Measurements from ENCODE around the gene TBX1.
A peak's percentile ranks its signal among the peaks of the same experiment; 100 is the strongest.

Gene TBX1

GRCh38 chr22:19803736-19804267, 43.2 kb downstream of the TBX1 start:
- no peak for TF ChIP-seq CTCF (IDR thresholded peaks at IDR 0.05)
- H3K27ac ChIP-seq = no peak overlapping the region

GRCh38 chr22:19805821-19806212, 45.2 kb downstream of the TBX1 start:
- H3K27ac ChIP-seq = peak overlapping the region; percentile 27
- TF ChIP-seq CTCF (IDR thresholded peaks at IDR 0.05) = no peak
- no peak for TF ChIP-seq ZFX (IDR thresholded peaks at IDR 0.05; ENCODE audit: borderline replicate concordance)

- no peak for TF ChIP-seq CTCF (IDR thresholded peaks at IDR 0.05)
- TF ChIP-seq ZFX (IDR thresholded peaks at IDR 0.05; ENCODE audit: borderline replicate concordance) = no peak
- peak overlapping the region; percentile 27 for H3K27ac ChIP-seq
Measured at GRCh38 chr22:19806213-19807160, 45.9 kb downstream of the TBX1 start.

- TF ChIP-seq CTCF (IDR thresholded peaks at IDR 0.05) (no peak), ZFX (IDR thresholded peaks at IDR 0.05; ENCODE audit: borderline replicate concordance) (no peak)
Measured at GRCh38 chr22:19807161-19807913, 46.8 kb downstream of the TBX1 start.

GRCh38 chr22:19807914-19808872, 47.6 kb downstream of the TBX1 start:
- TF ChIP-seq CTCF (IDR thresholded peaks at IDR 0.05) (no peak), ZFX (IDR thresholded peaks at IDR 0.05; ENCODE audit: borderline replicate concordance) (no peak)
- H3K27ac ChIP-seq = no peak overlapping the region

More at GRCh38 chr22:19807161-19807913, 46.8 kb downstream of the TBX1 start:
- H3K27ac ChIP-seq = 0 out of 2 replicates have a peak overlapping the region, but pooled peaks have one; percentile 27

- no peak overlapping the region for H3K27ac ChIP-seq
- no peak for TF ChIP-seq ZFX (IDR thresholded peaks at IDR 0.05; ENCODE audit: borderline replicate concordance)
- no peak for TF ChIP-seq CTCF (IDR thresholded peaks at IDR 0.05)
Measured at GRCh38 chr22:19808873-19809478, 48.4 kb downstream of the TBX1 start.

Data from 22Rv1 (cell line).